NCI-H69 (cell line): ENCODE measurements around the gene PIAS1.

ENCODE experiments used
- DNase-seq: peaks from one replicate; lab custom pipeline; 2025; lab: John Stamatoyannopoulos, UW

The PIAS1 gene

GRCh38 chr15:68062946-68063465 lies 8.9 kb downstream of the PIAS1 start:
- DNase-seq: no peak

- no peak for DNase-seq
Measured at GRCh38 chr15:68063606-68064005, 9.5 kb downstream of the PIAS1 start.

GRCh38 chr15:68073576-68074288 lies 19.6 kb downstream of the PIAS1 start:
- no peak for DNase-seq

GRCh38 chr15:68075764-68076385 lies 21.8 kb downstream of the PIAS1 start:
- no peak for DNase-seq

- DNase-seq: no peak
Measured at GRCh38 chr15:68078365-68078764, 24.2 kb downstream of the PIAS1 start.

GRCh38 chr15:68080334-68080733 lies 26.2 kb downstream of the PIAS1 start:
- DNase-seq: no peak

- peak; percentile 54 for DNase-seq
Measured at GRCh38 chr15:68080783-68081182, 26.7 kb downstream of the PIAS1 start.

GRCh38 chr15:68081869-68082505 lies 27.9 kb downstream of the PIAS1 start:
- DNase-seq: no peak

GRCh38 chr15:68082735-68083134 lies 28.6 kb downstream of the PIAS1 start:
- DNase-seq: no peak

- DNase-seq: no peak
Measured at GRCh38 chr15:68083463-68083862, 29.3 kb downstream of the PIAS1 start.

- DNase-seq: no peak
Measured at GRCh38 chr15:68085052-68085451, 30.9 kb downstream of the PIAS1 start.

GRCh38 chr15:68091743-68092142 lies 37.6 kb downstream of the PIAS1 start:
- no peak for DNase-seq

GRCh38 chr15:68096099-68096498 lies 42.0 kb downstream of the PIAS1 start:
- no peak for DNase-seq

GRCh38 chr15:68097029-68097428 lies 42.9 kb downstream of the PIAS1 start:
- no peak for DNase-seq

- DNase-seq: no peak
Measured at GRCh38 chr15:68098465-68098864, 44.4 kb downstream of the PIAS1 start.

- no peak for DNase-seq
Measured at GRCh38 chr15:68100194-68100593, 46.1 kb downstream of the PIAS1 start.

- no peak for DNase-seq
Measured at GRCh38 chr15:68103603-68104002, 49.5 kb downstream of the PIAS1 start.

GRCh38 chr15:68106656-68107055 lies 52.5 kb downstream of the PIAS1 start:
- no peak for DNase-seq

GRCh38 chr15:68107142-68107541 lies 53.0 kb downstream of the PIAS1 start:
- DNase-seq: no peak

GRCh38 chr15:68112706-68113105 lies 58.6 kb downstream of the PIAS1 start:
- DNase-seq: no peak

- DNase-seq: peak; percentile 36
Measured at GRCh38 chr15:68113273-68113672, 59.2 kb downstream of the PIAS1 start.

- no peak for DNase-seq
Measured at GRCh38 chr15:68113751-68114150, 59.6 kb downstream of the PIAS1 start.

- DNase-seq: no peak
Measured at GRCh38 chr15:68114356-68114755, 60.2 kb downstream of the PIAS1 start.
